ENCODE results near the gene CNOT6L.

The CNOT6L gene

DNA sequence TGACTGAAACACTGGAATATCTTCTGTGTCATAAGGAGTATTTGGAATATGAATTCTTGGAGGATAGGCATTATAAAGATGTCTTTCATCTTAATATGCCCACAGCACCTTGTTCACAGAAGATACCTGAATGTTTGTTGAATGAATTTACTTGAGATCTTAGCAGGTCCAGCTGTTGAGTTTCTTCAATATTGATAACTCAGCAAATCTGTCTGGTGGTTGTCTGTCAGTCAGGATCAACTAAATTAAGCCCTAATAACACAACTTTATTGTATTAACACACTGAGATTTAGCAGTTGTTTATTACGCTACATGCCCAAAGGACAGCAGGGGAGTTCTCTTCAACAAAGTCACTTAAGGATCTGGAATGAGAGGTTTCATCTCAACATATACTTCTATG lies 106.5 kb downstream of the CNOT6L start:
- no peak for DNase-seq (ENCODE audit: low spot score)

DNA sequence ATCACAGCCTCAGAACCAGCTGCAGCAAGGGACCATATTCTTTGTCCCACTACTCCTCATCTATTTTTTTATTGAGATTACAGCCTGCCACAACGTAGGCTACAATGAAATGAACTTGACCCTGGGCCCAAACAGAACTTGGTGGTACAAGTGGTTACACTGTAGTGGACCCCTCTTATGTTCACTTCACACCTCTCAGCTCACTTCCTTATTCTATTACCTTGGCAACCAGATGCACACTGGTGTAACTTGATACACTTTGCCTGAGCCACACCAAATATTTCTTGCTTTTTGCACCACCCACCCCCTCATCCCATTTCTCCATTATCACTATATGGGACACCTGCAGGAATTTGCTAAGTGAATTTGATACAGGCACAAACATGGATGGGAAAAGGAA lies 107.7 kb downstream of the CNOT6L start:
- DNase-seq (ENCODE audit: low spot score), result no peak

DNA sequence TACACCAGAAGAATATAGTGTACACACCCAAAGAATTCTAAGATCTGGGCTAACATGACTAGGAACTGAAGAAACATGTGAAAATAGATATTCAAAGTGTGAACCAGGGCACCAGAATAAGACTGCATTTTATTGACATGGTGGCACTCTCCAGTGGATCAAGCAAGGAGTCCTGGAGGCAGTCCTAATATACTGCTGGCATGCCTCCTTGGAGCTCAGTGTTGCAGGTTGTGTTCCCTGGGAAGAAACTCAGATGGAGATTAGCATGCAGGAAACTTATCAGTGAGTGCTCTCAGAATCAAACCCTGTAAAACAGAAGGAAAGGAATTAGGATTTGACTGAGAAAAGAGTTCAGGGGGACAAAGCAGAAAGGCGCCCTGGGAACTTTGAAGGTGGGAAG lies 108.5 kb downstream of the CNOT6L start:
- no peak for DNase-seq (ENCODE audit: low spot score)

DNA sequence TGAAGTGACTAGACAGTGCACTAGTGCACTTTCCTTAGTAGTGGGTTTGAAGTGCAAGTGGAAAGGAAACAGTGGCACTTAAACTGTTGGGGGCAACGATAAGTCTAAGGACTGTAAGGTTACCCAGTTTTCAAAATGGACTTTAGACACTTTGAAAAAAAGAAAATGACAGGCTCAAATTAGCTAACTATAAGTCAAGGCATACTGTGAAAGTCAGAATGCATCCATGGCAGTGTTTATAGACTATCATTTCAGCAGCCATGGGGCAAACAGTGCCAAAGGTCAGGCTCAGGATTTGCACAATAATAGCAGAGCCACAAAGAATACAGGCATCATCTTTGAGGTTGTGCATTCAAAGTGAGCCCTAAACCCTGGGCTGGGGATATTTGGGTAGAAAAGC lies 109.1 kb downstream of the CNOT6L start:
- DNase-seq (ENCODE audit: low spot score), result no peak

DNA sequence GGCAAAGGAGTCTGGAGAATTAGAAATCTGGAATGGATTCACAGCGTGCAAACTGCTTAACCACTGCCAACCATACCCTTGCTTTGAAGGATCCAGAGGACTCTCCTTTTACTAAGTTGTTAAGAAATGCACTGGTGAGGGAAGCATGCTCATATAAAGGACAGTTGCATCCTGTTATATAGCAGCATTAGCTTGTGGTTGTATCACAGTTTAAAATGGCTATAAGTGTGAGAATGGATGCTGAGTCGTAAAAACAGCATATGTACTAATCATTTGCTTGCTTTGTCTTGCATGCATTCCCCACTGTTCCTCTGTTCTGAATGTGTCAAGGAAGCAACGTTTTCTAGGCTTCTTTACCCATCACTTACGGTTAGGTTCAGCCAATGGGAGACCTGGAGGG lies 112.5 kb downstream of the CNOT6L start:
- no peak for DNase-seq (ENCODE audit: low spot score)

DNA sequence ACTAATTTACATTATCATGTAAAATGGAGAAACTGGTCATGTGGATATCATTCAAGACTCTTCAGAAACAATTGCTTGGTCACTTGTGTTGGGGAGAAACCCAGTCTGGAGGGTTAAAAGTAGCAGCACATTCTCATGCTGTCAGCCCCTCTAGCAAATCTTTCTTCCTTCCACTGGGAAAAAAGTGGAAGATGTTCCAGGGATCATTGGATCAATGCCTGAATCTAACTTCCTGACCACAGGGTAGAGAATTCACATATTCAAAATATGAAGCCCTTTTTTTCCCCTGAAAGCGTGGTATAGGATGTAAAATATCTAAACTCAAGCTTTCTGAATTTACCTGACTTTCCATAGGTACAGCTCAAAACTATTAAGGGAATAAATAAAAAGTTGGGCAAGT lies 115.5 kb downstream of the CNOT6L start:
- no peak for DNase-seq (ENCODE audit: low spot score)

DNA sequence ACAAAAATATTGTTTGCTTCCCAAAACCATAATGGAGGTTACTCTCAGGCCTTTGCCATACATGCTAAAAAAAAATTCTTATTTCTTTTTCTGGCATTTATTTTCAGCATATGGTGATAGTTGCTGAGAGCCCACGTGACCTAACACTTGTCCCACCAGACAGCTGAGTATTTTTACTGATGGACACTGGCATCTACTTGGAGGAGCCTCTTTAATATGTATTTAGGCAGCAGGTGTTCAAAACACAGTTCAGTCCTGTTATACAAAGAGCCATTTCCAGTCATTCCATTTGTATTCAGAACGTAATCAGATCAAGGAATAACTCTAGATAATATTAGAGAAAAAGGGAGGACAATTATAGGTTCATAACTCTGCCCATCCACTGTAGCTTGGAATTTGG lies 118.0 kb downstream of the CNOT6L start:
- DNase-seq (ENCODE audit: low spot score), result no peak

DNA sequence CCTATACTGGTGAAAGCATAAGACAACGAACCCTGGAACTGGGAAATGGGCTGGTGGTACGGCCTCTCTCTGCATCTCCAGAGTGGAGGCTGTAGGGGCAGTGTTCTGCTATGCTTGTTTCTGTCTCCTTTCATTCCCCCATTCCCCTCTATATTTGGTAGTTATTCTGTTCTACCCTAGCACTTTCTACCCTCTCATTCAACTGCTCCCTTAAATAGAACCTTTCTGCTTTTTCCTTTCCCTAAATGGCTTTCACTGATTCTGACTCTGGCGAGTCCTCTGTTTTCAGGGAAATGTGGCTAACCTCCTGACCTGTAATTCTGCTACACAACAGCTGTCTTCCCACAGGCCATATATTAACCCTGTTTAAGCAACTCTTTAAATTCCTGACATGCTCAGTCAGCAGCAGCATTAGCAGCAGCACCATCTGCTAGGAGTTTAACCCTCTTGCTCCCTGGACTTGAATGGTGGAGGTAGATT lies 119.4 kb downstream of the CNOT6L start:
- no peak for DNase-seq (ENCODE audit: low spot score)

DNA sequence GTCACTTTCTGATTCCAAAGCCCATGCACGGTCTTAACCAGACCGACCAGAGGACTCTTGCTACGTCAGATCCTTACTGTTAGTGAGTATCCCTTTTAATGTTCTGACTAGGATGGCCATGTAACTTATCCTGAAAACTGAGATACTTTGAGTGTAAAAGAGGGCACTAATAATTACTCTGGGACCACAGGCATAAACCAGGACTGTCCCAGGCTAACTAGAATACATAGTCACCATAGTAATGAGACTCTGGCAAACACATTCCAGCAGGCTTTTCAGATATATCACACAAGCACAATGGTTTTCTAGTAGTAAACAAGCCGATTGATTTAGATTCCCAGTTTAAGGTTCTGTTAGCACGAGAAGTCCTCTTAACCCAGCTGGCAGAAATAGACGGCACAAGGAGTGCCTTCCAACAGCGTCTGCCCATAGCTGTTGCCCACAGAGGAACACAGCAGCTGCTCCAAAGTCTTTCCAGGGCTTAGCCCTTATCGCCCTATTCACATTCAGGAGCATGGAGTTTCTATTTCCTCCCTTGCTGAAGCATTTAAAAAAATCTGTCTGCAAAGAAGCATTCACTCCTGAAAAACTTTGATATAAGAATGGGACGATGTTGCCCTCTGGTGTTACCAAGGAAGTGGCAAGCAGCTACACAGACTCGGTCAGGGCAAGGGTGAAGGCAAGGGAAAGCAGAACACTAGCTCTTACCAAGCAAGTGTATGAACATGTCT lies 121.1 kb downstream of the CNOT6L start:
- no peak for DNase-seq (ENCODE audit: low spot score)

DNA sequence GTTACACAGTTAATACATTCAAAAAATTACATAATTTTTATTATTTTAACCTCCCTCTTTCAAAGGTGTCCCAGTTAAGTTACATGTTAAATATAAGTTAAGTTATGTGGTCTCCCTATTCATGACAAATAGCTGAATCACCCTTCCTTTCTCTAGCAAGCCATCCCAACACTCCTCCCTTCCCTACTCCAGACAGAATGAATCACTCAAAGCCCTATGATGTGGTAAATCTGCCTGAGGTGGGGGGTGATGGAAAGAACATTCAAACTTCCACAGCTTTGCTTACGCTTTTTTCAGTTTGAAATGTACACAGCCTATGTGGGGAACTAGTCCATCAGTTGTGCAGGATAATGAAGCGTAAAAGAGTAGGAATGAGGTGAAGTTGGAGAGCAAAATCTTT lies 123.4 kb downstream of the CNOT6L start:
- no peak for DNase-seq (ENCODE audit: low spot score)

DNA sequence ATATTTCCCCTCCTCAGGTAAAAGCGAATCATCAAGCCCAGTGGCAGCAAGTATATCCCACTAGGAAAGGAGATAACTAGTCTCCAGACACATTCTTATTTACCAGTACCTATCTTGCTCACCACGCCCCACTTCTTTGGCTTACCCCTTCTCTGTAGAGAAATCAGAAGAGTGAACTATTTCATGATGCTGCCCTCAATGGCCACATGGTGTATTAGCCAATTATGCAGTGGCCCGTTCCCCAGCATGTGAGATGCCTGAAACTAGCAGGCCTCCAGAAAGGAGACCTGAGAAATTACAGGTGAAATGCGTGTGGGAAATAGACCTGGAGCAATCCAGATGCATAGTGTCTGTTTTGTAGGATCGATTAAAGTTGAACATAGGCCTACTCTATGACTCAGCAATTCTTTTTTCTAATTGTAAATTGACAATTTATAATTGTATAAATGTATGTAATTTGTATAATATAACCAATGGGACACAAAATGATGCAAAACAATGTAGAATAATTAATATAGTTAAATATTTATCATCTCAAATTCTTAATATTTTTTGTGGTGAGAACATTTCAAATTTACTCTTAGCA lies 126.2 kb downstream of the CNOT6L start:
- DNase-seq (ENCODE audit: low spot score), result no peak

DNA sequence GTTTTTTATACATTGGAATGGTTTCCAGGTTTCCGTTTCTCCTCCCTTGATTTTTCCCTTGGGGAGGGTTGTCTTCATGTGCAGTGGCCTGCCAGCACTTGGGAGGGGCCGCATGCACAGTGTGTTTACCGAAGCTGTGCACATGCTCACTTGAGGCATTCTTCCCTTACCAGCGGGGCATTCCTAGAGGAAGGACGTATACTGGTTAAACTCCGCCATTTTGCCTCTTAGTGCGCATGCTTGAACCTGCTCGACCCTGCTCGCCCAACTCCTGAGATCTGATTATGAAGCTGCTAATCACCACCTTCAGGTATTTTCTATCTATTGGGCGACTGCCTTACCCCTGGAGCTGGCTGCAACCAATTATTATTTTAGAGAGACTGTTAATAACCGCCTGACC lies 137.4 kb downstream of the CNOT6L start:
- no peak for DNase-seq (ENCODE audit: low spot score)

DNA sequence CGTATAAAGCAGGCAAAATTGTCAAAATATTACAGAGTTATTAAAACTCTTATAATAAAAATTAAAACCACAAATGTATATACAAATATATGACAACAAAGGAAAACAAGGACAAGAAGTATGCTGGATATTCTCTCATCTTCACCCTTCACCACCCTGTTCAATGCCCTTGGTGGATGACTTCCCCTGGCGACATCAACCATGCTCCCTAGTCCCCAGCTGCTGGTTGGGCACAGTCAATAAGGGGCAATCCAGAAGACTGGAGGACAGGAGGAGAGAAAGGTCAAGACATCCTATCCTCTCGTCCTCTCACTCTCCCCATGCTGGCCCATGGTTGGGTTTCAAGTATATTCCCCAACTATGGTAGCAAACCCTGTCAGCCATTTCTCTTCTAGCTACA lies 142.3 kb downstream of the CNOT6L start:
- DNase-seq (ENCODE audit: low spot score), result no peak

DNA sequence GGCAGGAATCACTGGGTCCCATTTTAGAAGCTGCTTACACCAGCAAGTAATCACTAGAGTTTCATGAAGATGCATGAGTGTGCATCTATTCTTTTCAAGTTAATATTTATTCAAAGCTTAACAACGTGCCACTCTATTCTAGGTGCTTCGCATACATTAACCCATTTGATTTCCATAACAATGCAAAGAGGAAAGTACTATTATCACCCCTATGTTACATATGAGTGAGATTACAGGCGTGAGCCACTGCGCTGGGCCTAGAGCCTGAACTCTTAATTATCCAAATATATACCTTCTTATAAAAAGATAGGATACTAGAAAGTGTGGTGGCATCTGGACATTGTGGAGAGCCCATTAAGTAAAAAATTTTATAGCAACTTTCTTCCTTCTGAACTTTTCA lies 148.1 kb downstream of the CNOT6L start:
- DNase-seq (ENCODE audit: low spot score), result no peak

DNA sequence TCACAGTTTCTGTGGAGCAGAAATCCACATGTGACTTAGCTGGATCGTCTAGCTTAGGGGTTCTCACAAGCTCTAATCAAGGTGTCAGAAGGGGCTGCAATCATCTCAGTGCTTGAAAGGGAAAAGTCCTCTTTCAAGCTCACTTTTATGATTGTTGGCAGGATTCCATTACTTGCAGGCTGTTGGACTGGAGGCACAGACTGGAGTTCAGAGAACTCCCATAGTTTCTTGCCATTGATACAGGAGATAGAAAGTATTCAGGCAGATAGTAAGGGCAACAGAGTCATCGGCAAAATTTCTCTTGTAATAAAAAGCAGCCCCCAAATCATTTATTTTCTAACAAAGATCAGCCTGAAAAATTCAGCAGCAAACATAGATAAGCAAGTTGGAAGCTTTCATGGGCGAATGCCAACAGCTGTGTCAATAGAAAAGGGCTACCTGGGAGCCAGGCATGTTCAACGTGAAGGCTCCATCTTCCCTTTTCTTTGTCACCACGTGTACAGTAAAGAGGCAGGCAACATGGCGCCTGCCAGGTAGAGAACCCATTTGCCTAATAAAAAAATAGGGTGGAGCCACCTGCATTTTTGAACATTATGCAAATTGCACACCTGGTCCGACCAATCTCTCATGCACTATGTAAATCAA lies 149.1 kb downstream of the CNOT6L start:
- DNase-seq (ENCODE audit: low spot score), result no peak

DNA sequence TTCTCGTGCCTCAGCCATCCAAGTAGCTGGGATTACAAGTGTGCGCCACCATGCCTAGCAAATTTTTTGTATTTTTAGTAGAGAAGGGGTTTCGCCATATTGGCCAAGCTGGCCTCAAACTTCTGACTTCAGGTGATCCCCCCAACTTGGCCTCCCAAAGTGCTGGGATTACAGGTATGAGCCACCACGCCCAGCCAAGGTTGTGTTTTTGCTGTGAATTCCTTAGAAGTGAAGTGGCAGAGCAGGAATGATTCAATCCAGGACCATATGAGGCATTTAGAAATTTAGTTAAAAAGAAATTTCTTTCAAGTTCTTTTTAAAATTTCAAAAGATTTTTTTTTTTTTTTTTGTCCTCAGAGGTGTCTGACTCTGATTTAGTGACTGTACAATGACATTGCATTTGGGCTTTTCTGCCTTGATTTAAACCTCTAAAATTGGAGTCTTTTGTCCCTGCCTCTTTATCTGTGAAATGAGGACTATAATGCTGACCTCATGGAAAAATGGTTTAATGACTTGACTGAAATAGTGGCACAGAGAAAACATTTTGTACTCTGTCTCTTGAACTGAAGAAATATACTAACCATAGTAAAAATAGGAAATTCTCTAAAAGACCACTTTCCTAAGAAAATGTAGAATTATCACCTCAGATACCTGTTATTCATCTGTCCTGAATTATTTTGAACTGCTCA lies 153.6 kb downstream of the CNOT6L start:
- no peak for DNase-seq (ENCODE audit: low spot score)
